ENCODE measurements around the gene TUBB6.

- TF ChIP-seq CTCF (conservative IDR thresholded peaks at IDR 0.05; ENCODE audit: low read depth, low read length) (no peak), EZH2 (IDR thresholded peaks at IDR 0.05; ENCODE audit: borderline replicate concordance, low read depth, low read length, poor library complexity, severe bottlenecking) (no peak)
These were observed 58.7 kb downstream of the TUBB6 start for GRCh38 chr18:12366784-12367183.

Measured in A673 (cell line).